Jurkat, Clone E6-1 (cell line): ENCODE data around the gene KNSTRN. TPM values are rescaled to one million over a fixed set of nuclear protein-coding genes. Genes with fewer than 3 reads are reported as not detected.
A peak's percentile ranks its signal among the peaks of the same experiment; 100 is the strongest.

Experiments used
- DNase-seq: peaks from one replicate; pipeline ENCODE4 v3.0.0-alpha.2; 2011; ENCODE audit warnings: low read depth, low spot score
- H3K4me3 ChIP-seq: 2 replicates; pipeline ENCODE4 v1.5.1; 2011; ENCODE audit warnings: mild to moderate bottlenecking, low read length, control low read depth, moderate library complexity
- polyA plus RNA-seq: library from polyadenylated mRNA; unstranded; fragments of >200 nt; gene quantifications from one replicate; pipeline ENCODE4 v1.2.1, GENCODE V29; 2012; ENCODE audit warnings: missing spikeins; ENCODE audit not compliant: insufficient read length, insufficient read depth

KNSTRN gene
- 150 TPM for polyA plus RNA-seq

- peak; percentile 95 for DNase-seq
- H3K4me3 ChIP-seq = peak within 1 kb of the TSS; percentile 96
These were observed at the start of gene KNSTRN for GRCh38 chr15:40382580-40383456. KNSTRN (plus strand) TSS chr15:40382721; CDS start chr15:40382836, 115 bp downstream.

GRCh38 chr15:40333922-40334492 is 48.5 kb upstream of the KNSTRN start:
- H3K4me3 ChIP-seq = no peak overlapping the region
- no peak for DNase-seq

GRCh38 chr15:40334541-40334940 is 48.0 kb upstream of the KNSTRN start:
- no peak for DNase-seq
- H3K4me3 ChIP-seq = no peak overlapping the region

GRCh38 chr15:40334941-40335795 is 47.4 kb upstream of the KNSTRN start:
- H3K4me3 ChIP-seq = no peak overlapping the region
- DNase-seq = no peak

- no peak for DNase-seq
These were observed 46.4 kb upstream of the KNSTRN start for GRCh38 chr15:40335938-40336743.

GRCh38 chr15:40336744-40337122 is 45.8 kb upstream of the KNSTRN start:
- DNase-seq = no peak

More at GRCh38 chr15:40335938-40336743, 46.4 kb upstream of the KNSTRN start:
- H3K4me3 ChIP-seq = no peak overlapping the region

GRCh38 chr15:40337597-40337996 is 44.9 kb upstream of the KNSTRN start:
- H3K4me3 ChIP-seq = no peak overlapping the region
- DNase-seq = no peak

More at GRCh38 chr15:40336744-40337122, 45.8 kb upstream of the KNSTRN start:
- no peak overlapping the region for H3K4me3 ChIP-seq

- peak; percentile 73 for DNase-seq
- no peak overlapping the region for H3K4me3 ChIP-seq
These were observed 44.4 kb upstream of the KNSTRN start for GRCh38 chr15:40338041-40338657.

GRCh38 chr15:40338921-40339620 is 43.5 kb upstream of the KNSTRN start:
- H3K4me3 ChIP-seq = no peak overlapping the region
- DNase-seq = no peak

GRCh38 chr15:40339621-40339945 is 42.9 kb upstream of the KNSTRN start:
- DNase-seq = no peak
- no peak overlapping the region for H3K4me3 ChIP-seq

- no peak overlapping the region for H3K4me3 ChIP-seq
- DNase-seq = no peak
These were observed 42.3 kb upstream of the KNSTRN start for GRCh38 chr15:40340038-40340739.

- DNase-seq = no peak
- H3K4me3 ChIP-seq = no peak within 1 kb of the TSS
These were observed 41.7 kb upstream of the KNSTRN start, which contains the start of gene CCDC9B for GRCh38 chr15:40340740-40341400. CCDC9B (minus strand) TSS chr15:40340939; CDS start chr15:40340819, 120 bp downstream.

GRCh38 chr15:40342416-40343320 is 39.9 kb upstream of the KNSTRN start:
- no peak for DNase-seq
- H3K4me3 ChIP-seq = no peak overlapping the region

- H3K4me3 ChIP-seq = no peak overlapping the region
- no peak for DNase-seq
These were observed 39.0 kb upstream of the KNSTRN start for GRCh38 chr15:40343512-40343911.

GRCh38 chr15:40344217-40344616 is 38.3 kb upstream of the KNSTRN start:
- H3K4me3 ChIP-seq = no peak overlapping the region
- DNase-seq = no peak

GRCh38 chr15:40344631-40345120 is 37.8 kb upstream of the KNSTRN start:
- no peak overlapping the region for H3K4me3 ChIP-seq
- peak; percentile 58 for DNase-seq
